H9 (cell line): ENCODE results near the gene CADM4. TPM values are rescaled to one million over a fixed set of nuclear protein-coding genes. Genes with fewer than 3 reads are reported as not detected.

Source experiments
- DNase-seq: peaks from one replicate; pipeline ENCODE4 v3.0.0-alpha.2; 2017
- H2AFZ ChIP-seq: one replicate; pipeline ENCODE4 v1.6.1; 2013; ENCODE audit warnings: mild to moderate bottlenecking, low read length, control low read depth, moderate library complexity
- H2AK5ac ChIP-seq: 2 replicates; pipeline ENCODE4 v1.6.1; 2013; ENCODE audit warnings: low read length, control low read depth, mixed read lengths; ENCODE audit not compliant: insufficient read length
- H2BK120ac ChIP-seq: one replicate; pipeline ENCODE4 v1.6.1; 2013; ENCODE audit warnings: low read depth, mild to moderate bottlenecking, low read length, control low read depth, inconsistent platforms; ENCODE audit not compliant: poor library complexity, severe bottlenecking
- H2BK12ac ChIP-seq: 2 replicates; pipeline ENCODE4 v1.6.1; 2013; ENCODE audit warnings: low read length, control low read depth, mixed read lengths, low read depth; ENCODE audit not compliant: insufficient read length
- H2BK15ac ChIP-seq: 2 replicates; pipeline ENCODE4 v1.6.1; 2013; ENCODE audit warnings: low read depth, low read length, control low read depth
- H2BK20ac ChIP-seq: one replicate; pipeline ENCODE4 v1.6.1; 2013; ENCODE audit warnings: low read depth, mild to moderate bottlenecking, low read length, control low read depth, inconsistent platforms; ENCODE audit not compliant: poor library complexity, severe bottlenecking
- H2BK5ac ChIP-seq: 2 replicates; pipeline ENCODE4 v1.6.1; 2013; ENCODE audit warnings: low read length, control low read depth, mixed read lengths; ENCODE audit not compliant: insufficient read length
- H3K14ac ChIP-seq: 2 replicates; pipeline ENCODE4 v1.6.1; 2013; ENCODE audit warnings: low read length, control low read depth; ENCODE audit not compliant: insufficient read depth
- H3K18ac ChIP-seq: 2 replicates; pipeline ENCODE4 v1.6.1; 2013; ENCODE audit warnings: low read depth, mild to moderate bottlenecking, mixed read lengths, low read length, control low read depth; ENCODE audit not compliant: insufficient read length
- H3K23ac ChIP-seq: 2 replicates; pipeline ENCODE4 v1.6.1; 2013; ENCODE audit warnings: low read length, control low read depth, mixed read lengths, low read depth; ENCODE audit not compliant: insufficient read length
- H3K23me2 ChIP-seq: 2 replicates; pipeline ENCODE4 v1.6.1; 2013; ENCODE audit warnings: low read depth, mild to moderate bottlenecking, mixed read lengths, low read length, control low read depth; ENCODE audit not compliant: insufficient read length, poor library complexity, severe bottlenecking
- H3K27ac ChIP-seq: 2 replicates; pipeline ENCODE4 v1.5.1; 2013; ENCODE audit warnings: low read length, control low read depth, mixed read lengths, low read depth; ENCODE audit not compliant: insufficient read length
- H3K27me3 ChIP-seq: 2 replicates; pipeline ENCODE4 v1.6.1; 2013; ENCODE audit warnings: low read length, control low read depth, inconsistent platforms; ENCODE audit not compliant: insufficient read depth
- H3K4ac ChIP-seq: 2 replicates; pipeline ENCODE4 v1.6.1; 2013; ENCODE audit warnings: low read depth, mild to moderate bottlenecking, control low read depth, inconsistent platforms, low read length, moderate library complexity
- H3K4me1 ChIP-seq: 2 replicates; pipeline ENCODE4 v1.6.1; 2013; ENCODE audit warnings: low read length, control low read depth, inconsistent platforms; ENCODE audit not compliant: insufficient read depth
- H3K4me2 ChIP-seq: 2 replicates; pipeline ENCODE4 v1.6.1; 2013; ENCODE audit warnings: low read length, control low read depth, mixed read lengths; ENCODE audit not compliant: insufficient read length, insufficient read depth
- H3K56ac ChIP-seq: 2 replicates; pipeline ENCODE4 v1.6.1; 2013; ENCODE audit warnings: low read depth, mild to moderate bottlenecking, mixed read lengths, low read length, control low read depth; ENCODE audit not compliant: insufficient read length
- H3K79me1 ChIP-seq: 2 replicates; pipeline ENCODE4 v1.6.1; 2013; ENCODE audit warnings: low read depth, mild to moderate bottlenecking, moderate library complexity, low read length, control low read depth, inconsistent platforms; ENCODE audit not compliant: insufficient read depth, poor library complexity, severe bottlenecking
- H3K79me2 ChIP-seq: 2 replicates; pipeline ENCODE4 v1.6.1; 2013; ENCODE audit warnings: low read length, control low read depth, inconsistent platforms; ENCODE audit not compliant: insufficient read depth
- H3K9ac ChIP-seq: 2 replicates; pipeline ENCODE4 v1.6.1; 2013; ENCODE audit warnings: low read length, control low read depth, mixed read lengths; ENCODE audit not compliant: insufficient read length; ENCODE audit errors: extremely low read depth
- H3K9me3 ChIP-seq: one replicate; pipeline ENCODE4 v1.6.1; 2013; ENCODE audit warnings: low read depth, low read length, inconsistent platforms; ENCODE audit not compliant: control insufficient read depth
- H3T11ph ChIP-seq: one replicate; pipeline ENCODE4 v1.6.1; 2013; ENCODE audit warnings: mild to moderate bottlenecking, low read length, control low read depth, inconsistent platforms
- H4K20me1 ChIP-seq: one replicate; pipeline ENCODE4 v1.6.1; 2013; ENCODE audit not compliant: control insufficient read depth, insufficient read length, insufficient read depth
- H4K5ac ChIP-seq: 2 replicates; pipeline ENCODE4 v1.6.1; 2013; ENCODE audit warnings: low read depth, mild to moderate bottlenecking, mixed read lengths, low read length, control low read depth; ENCODE audit not compliant: insufficient read length
- H4K8ac ChIP-seq: replicated peaks from 2 replicates; pipeline ENCODE4 v1.6.1; 2013; ENCODE audit warnings: low read length, control low read depth, mixed read lengths, low read depth; ENCODE audit not compliant: insufficient read length
- H4K91ac ChIP-seq: 2 replicates; pipeline ENCODE4 v1.6.1; 2013; ENCODE audit warnings: low read depth, mild to moderate bottlenecking, moderate library complexity, mixed read lengths, low read length, control low read depth; ENCODE audit not compliant: insufficient read length
- H3K27ac Mint-ChIP-seq, 3 experiments: 2 replicates in 2 of 3; 3 replicates in 1 of 3; pipeline ENCODE4 v1.8.0; 2020 to 2021; ENCODE audit warnings: mixed read lengths in 3 of 3, mild to moderate bottlenecking in 1 of 3, moderate library complexity in 1 of 3
- H3K27me3 Mint-ChIP-seq: 2 replicates; pipeline ENCODE4 v1.8.0; 2021; ENCODE audit warnings: low read depth, mild to moderate bottlenecking, moderate library complexity, mixed read lengths
- H3K36me3 Mint-ChIP-seq, 3 experiments: 2 replicates in 2 of 3; 3 replicates in 1 of 3; pipeline ENCODE4 v1.8.0; 2020 to 2021; ENCODE audit warnings: low read depth in 3 of 3, mixed read lengths in 3 of 3; ENCODE audit not compliant: insufficient read depth in 1 of 3
- H3K4me1 Mint-ChIP-seq, 2 experiments: 2 replicates each; pipeline ENCODE4 v1.8.0; 2020; ENCODE audit warnings: mixed read lengths in 2 of 2
- H3K4me3 Mint-ChIP-seq, 2 experiments: 2 replicates in 1 of 2; 3 replicates in 1 of 2; pipeline ENCODE4 v1.8.0; 2020 to 2021; ENCODE audit warnings: mild to moderate bottlenecking in 2 of 2, mixed read lengths in 2 of 2, moderate library complexity in 1 of 2
- H3K9me3 Mint-ChIP-seq, 2 experiments: 2 replicates in 1 of 2; 3 replicates in 1 of 2; pipeline ENCODE4 v1.8.0; 2020; ENCODE audit warnings: mild to moderate bottlenecking in 2 of 2, mixed read lengths in 2 of 2, moderate library complexity in 1 of 2
- WGBS: extraction: QIAGEN DNeasy Blood & Tissue Kit; methylation state at CpG from one replicate; pipeline ENCODE4 v1.1.7; 2013; ENCODE audit warnings: missing lambda C conversion rate, low lambda C conversion rate, mixed read lengths; ENCODE audit not compliant: insufficient read length; ENCODE audit errors: extremely low coverage; 5-methylcytosine and 5-hydroxymethylcytosine counted together
- total RNA-seq: library from RNA; stranded (reverse); gene quantifications from 2 replicates; pipeline ENCODE4 v1.2.1, GENCODE V29; 2021
- TF ChIP-seq, protein P1 (sequence below): fragments of 200-600 bp; sonication (generic); conservative IDR thresholded peaks from 3 replicates; pipeline ENCODE4 v1.8.0; 2021; ENCODE audit warnings: antibody characterized with exemption, mild to moderate bottlenecking

Gene CADM4
- total RNA-seq, 1 experiment from 2014 or later, result 10.2 TPM

DNA sequence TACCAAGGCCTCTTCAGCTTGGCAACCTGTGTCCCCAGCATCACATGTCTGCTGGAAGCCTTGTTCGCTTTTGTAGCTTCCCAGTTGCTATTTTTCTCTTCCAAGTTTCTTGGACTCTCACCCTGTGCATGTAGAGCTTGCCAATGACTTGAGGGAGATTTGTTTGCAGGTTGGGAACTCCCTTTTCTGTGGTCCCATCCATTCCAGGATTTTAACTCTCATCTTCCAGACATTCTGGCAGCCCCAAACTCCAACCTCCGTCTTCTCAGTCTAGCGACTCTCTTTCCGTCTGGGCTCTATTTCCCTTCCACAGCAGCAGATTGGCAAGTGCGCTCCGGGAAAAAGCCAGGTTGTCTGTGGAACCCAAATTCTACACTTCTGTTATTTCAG is 21.3 kb upstream of the CADM4 start:
- Histone ChIP-seq H2BK12ac (no peak overlapping the region), H3K9me3 (no peaks in the 10 kb centered on the region), H3K79me1 (no peaks in the 10 kb centered on the region), H4K5ac (no peak overlapping the region), H3K27ac (no peak overlapping the region), H2BK20ac (no peak overlapping the region), H3K4me1 (no peaks in the 10 kb centered on the region), H2BK15ac (no peak overlapping the region), H3K4ac (no peak overlapping the region), H2BK5ac (no peak overlapping the region), H3K18ac (no peak overlapping the region), H3K9ac (no peak overlapping the region), H4K91ac (no peak overlapping the region), H3K23me2 (no peaks in the 10 kb centered on the region), H2BK120ac (no peak overlapping the region), H4K8ac (no peak overlapping the region), H3K79me2 (no peaks in the 10 kb centered on the region), H4K20me1 (no peaks in the 10 kb centered on the region), H3K56ac (no peak overlapping the region), H3K14ac (no peak overlapping the region), H3K4me2 (no peak overlapping the region), H3K23ac (no peak overlapping the region), H2AK5ac (no peak overlapping the region), H2AFZ (no peak overlapping the region), H3T11ph (no peak overlapping the region), H3K27me3 (no peaks in the 10 kb centered on the region)
- H3K9me3 Mint-ChIP-seq, result no peaks in the 10 kb centered on the region
- WGBS, result no CpG with 5 or more reads among the region's 6 CpGs
- H3K4me3 Mint-ChIP-seq, result no peak overlapping the region
- H3K4me1 Mint-ChIP-seq, result no peaks in the 10 kb centered on the region
- peak overlapping the region in 1 of 3 experiments; percentile 11; a peak in 1 of 7 replicates for H3K27ac Mint-ChIP-seq
- peaks cover 47 to 65% (median 48%) of the 10 kb centered on the region in 3 experiments for H3K36me3 Mint-ChIP-seq
- TF ChIP-seq, protein P1, sequence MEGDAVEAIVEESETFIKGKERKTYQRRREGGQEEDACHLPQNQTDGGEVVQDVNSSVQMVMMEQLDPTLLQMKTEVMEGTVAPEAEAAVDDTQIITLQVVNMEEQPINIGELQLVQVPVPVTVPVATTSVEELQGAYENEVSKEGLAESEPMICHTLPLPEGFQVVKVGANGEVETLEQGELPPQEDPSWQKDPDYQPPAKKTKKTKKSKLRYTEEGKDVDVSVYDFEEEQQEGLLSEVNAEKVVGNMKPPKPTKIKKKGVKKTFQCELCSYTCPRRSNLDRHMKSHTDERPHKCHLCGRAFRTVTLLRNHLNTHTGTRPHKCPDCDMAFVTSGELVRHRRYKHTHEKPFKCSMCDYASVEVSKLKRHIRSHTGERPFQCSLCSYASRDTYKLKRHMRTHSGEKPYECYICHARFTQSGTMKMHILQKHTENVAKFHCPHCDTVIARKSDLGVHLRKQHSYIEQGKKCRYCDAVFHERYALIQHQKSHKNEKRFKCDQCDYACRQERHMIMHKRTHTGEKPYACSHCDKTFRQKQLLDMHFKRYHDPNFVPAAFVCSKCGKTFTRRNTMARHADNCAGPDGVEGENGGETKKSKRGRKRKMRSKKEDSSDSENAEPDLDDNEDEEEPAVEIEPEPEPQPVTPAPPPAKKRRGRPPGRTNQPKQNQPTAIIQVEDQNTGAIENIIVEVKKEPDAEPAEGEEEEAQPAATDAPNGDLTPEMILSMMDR, result no peak
- no peaks in the 10 kb centered on the region for H3K27me3 Mint-ChIP-seq
- DNase-seq, result no peak
